Measurements from ENCODE around the gene ABCG4.
"Not testable (repeated sequence)": the region's sequence is repeated elsewhere in the genome, so short reads cannot be mapped to it uniquely, and the experiment has no call there.

The ABCG4 gene

DNA sequence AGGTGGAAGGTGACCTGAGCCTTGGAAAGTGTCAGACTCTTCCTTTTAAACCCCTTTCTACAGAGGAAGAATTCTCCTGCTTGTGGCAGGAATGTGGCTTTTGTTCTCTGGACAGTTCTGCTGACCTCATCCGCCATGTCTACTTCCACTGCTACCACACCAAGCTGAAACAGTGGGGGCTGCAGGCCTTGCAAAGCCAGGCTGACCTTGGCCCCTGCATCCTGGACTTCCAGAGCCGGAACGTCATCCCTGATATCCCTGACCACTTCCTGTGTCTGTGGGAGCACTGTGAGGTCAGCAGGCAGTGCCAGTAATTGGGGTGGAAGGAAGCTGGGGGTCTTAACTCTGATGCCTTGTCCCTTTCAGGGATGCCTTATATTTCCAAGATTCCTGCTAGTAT is 18.2 kb upstream of the ABCG4 start:
- Mint-ChIP-seq H3K27ac (no peak overlapping the region), H3K9me3 (no peaks in the 10 kb centered on the region), H3K4me3 (no peak overlapping the region), H3K4me1 (peaks cover 24% of the 10 kb centered on the region), H3K27me3 (no peaks in the 10 kb centered on the region)
- DNase-seq (no peak), ATAC-seq (no peak)

DNA sequence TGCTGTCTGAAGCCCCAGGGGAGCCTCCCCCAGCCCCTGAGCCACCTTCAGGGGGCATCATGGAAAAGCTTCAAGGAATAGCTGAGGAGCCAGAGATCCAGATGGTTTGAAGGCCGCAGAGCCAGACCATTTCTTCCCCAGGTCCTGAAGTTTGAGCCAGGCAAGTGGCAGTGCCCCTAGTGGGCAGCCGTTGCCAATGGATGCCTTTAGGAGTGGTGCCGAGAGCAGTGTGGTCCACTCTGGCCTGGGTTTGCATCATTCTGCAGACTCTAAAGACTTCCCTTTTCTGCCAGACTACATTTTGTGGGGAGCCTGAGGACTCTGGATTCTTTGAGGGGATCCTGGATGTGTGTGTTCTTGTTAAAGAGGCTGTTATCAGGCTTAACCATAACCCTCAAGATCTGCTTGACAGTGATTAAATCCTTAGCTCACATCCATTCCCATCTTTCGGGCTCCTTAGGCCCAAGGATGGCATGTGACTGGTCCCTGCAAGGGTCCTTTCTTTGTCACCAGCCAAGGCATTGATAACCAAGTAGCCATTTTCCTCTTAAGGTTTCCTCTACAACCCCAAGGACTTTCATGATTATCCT is 14.4 kb upstream of the ABCG4 start:
- no peak for DNase-seq
- peak overlapping the region in 1 of 2 donors; percentile 8 for H3K27ac Mint-ChIP-seq
- peaks cover 14% of the 10 kb centered on the region for H3K4me1 Mint-ChIP-seq
- no peak overlapping the region for H3K4me3 Mint-ChIP-seq
- ATAC-seq: peak; percentile 62
- H3K27me3 Mint-ChIP-seq: no peaks in the 10 kb centered on the region
- no peaks in the 10 kb centered on the region for H3K9me3 Mint-ChIP-seq

DNA sequence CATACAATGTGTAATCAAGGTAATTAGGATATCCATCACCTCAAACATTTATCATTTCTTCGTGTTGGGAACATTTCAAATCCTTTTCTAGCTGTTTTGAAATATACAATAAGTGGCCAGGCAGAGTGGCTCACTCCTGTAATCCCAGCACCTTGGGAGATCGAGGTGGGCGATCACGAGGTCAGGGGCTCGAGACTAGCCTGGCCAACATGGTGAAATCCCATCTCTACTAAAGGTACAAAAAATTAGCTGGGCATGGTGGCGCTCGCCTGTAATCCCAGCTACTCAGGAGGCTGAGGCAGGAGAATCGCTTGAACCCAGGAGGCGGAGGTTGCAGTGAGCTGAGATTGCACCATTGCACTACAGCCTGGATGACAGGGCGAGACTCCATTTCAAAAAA is 9.6 kb upstream of the ABCG4 start:
- not testable (repeated sequence) for H3K27ac Mint-ChIP-seq, ATAC-seq, DNase-seq, H3K4me1 Mint-ChIP-seq, H3K9me3 Mint-ChIP-seq, H3K4me3 Mint-ChIP-seq
- H3K27me3 Mint-ChIP-seq: peaks cover 12% of the 10 kb centered on the region

DNA sequence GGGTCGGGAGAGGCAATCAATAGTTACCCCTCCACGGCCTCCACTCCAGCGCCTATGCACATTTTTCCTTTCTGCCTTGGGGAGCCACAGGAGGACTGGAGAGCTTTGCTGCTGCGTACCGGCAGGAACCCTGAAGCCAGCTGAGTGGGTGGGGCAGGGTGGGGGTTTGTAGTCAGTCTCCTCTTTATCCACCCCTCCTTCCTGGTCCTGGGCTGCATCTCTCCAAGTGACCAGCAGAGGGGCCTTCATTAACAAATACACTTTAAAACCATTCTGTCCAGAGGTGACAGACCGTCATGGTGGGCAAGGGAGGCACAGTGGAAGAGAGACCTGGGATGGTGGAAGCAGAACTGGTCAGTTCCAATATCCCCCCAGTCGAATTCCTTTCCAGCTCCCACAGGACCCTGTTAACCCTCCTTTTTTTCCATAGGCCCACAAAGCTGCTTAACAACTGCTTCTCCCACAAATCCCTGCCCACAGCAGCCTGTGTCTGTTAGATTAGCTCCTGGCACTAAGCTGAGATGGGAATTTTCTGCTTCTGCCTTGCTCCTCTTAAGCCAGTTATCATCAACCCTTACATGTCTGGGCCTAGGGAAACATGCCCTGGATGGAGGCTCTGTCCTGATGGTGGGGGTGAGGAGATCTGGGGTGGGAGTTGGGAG is 3.9 kb upstream of the ABCG4 start:
- peaks cover 16% of the 10 kb centered on the region for H3K4me1 Mint-ChIP-seq
- peaks cover 57% of the 10 kb centered on the region for H3K27me3 Mint-ChIP-seq
- no peak overlapping the region for H3K4me3 Mint-ChIP-seq
- no peaks in the 10 kb centered on the region for H3K9me3 Mint-ChIP-seq
- DNase-seq (peak in 1 of 2 donors; percentile 28), ATAC-seq (peak; percentile 64)
- H3K27ac Mint-ChIP-seq: no peak overlapping the region

DNA sequence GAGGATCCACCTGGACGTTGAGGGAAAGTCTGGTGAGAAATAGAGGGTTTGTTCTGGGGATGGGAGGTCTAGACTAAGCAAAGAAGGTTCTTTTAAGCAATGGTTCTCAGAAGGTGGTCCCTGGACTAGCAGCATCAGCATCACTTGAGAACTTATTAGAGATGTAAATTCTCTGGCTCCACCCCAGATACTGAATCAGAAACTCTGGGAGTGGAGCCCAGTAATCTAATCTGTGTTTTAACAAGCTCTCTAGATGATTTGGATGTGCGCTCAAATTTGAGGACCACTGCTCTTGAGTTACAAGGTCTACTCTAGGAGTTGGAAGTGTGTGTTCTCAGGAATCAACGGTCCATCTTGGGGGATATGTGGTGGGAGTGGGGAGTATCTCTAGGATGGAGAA is 3.3 kb upstream of the ABCG4 start:
- Mint-ChIP-seq H3K27me3 (peaks cover 63% of the 10 kb centered on the region), H3K4me3 (no peak overlapping the region), H3K27ac (no peak overlapping the region), H3K9me3 (no peaks in the 10 kb centered on the region), H3K4me1 (peaks cover 16% of the 10 kb centered on the region)
- no peak for DNase-seq
- ATAC-seq: no peak

DNA sequence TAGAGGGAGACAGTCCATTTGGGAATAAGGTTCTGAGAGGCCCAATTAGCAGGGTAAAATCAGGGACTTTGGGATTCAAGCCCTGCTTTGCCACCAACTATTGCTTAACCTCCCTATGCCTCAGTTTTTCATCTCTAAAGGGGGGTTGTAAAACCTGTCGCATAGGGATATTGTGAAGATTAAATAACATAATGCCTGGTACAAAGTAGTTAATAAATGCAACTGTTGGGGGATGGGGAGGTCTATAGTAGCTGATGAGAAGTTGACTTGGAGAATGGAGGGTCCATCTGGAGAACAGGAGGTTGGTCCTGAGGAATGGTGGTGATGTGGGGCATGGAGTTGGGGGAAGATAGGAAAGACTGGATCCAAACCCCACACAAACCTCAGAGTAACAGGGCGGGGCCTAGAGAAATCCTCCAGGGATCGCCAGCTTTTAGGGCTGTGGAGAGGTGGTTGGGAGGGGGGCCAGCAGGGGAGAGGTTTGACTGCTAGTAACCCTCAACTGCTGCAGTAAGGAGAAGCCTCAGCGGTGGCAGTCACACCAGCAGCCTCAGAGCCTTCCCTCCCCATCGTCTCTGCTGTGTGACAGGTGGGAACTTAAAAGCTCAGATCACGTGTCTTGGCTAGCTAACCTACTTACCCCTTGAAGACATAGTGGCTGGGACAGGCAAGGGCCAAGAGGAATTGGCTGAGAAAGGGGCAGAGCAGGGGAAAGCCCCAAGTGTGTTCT is 1.1 kb upstream of the ABCG4 start:
- Mint-ChIP-seq H3K27me3 (peaks cover 74% of the 10 kb centered on the region), H3K9me3 (no peaks in the 10 kb centered on the region), H3K4me1 (peaks cover 16% of the 10 kb centered on the region), H3K4me3 (peak overlapping the region; percentile 28 to 81), H3K27ac (no peak overlapping the region)
- peak; percentile 32 for ATAC-seq
- no peak for DNase-seq

DNA sequence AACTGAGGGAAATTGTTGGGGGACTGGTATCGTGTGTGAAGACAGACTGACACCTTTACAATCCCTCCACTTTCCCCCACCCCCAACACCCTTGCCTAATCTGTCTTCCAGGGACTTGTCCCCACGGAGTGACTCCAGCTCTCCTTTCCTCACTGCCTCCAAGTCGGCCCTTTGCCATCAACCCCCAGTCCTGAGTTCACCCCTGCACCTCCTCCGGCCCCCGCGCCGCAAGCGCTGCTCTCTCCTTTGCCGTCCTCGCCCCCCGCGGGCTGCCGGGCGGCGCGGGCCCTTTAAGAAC is 183 bp upstream of the ABCG4 start:
- Mint-ChIP-seq H3K27ac (no peak overlapping the region), H3K9me3 (no peaks in the 10 kb centered on the region), H3K4me1 (peaks cover 16% of the 10 kb centered on the region), H3K27me3 (peaks cover 66% of the 10 kb centered on the region), H3K4me3 (peak overlapping the region; percentile 76 to 81)
- ATAC-seq: no peak
- no peak for DNase-seq

DNA sequence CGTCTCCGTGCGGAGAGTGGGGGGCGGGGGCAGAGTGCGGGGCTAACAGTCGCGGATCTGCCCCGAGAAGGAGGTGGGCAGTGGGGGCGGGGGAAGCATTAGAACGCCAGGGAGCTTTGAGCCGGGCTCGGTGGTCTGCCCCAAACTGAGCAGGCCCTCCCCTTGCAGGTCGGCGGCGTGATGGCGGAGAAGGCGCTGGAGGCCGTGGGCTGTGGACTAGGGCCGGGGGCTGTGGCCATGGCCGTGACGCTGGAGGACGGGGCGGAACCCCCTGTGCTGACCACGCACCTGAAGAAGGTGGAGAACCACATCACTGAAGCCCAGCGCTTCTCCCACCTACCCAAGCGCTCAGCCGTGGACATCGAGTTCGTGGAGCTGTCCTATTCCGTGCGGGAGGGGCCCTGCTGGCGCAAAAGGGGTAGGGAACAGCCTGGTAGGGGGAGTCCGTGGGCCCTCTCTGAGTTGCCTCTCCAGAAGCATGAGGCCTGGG is 979 bp downstream of the ABCG4 start:
- Mint-ChIP-seq H3K4me1 (peaks cover 16% of the 10 kb centered on the region), H3K4me3 (peak overlapping the region in 1 of 2 donors; percentile 70), H3K27ac (no peak overlapping the region), H3K27me3 (peaks cover 62% of the 10 kb centered on the region), H3K9me3 (no peaks in the 10 kb centered on the region)
- no peak for DNase-seq
- ATAC-seq: no peak

DNA sequence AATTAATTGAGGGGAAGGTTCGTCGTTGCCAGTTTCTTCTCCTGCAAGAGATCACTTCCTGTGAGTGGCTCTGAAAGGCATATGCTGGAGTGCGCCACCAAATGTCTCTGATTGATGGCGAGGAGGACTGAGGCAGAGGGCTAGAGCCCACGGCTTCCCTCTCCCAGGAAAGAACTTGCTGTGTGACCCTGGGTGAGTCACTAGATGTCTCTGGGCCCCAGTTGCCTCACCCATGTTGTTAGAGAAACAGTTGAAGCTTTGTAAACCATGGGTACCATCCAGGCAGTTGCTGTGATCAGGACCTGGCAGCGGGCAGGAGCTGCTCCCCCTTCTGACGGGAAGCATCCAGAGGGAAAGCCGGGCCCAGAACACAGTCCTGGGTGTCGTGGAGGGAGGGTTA is 3.2 kb downstream of the ABCG4 start:
- H3K9me3 Mint-ChIP-seq: no peaks in the 10 kb centered on the region
- no peak for ATAC-seq
- H3K4me3 Mint-ChIP-seq: no peak overlapping the region
- H3K27me3 Mint-ChIP-seq: peaks cover 54% of the 10 kb centered on the region
- H3K4me1 Mint-ChIP-seq: peaks cover 23% of the 10 kb centered on the region
- no peak for DNase-seq
- H3K27ac Mint-ChIP-seq: no peak overlapping the region

DNA sequence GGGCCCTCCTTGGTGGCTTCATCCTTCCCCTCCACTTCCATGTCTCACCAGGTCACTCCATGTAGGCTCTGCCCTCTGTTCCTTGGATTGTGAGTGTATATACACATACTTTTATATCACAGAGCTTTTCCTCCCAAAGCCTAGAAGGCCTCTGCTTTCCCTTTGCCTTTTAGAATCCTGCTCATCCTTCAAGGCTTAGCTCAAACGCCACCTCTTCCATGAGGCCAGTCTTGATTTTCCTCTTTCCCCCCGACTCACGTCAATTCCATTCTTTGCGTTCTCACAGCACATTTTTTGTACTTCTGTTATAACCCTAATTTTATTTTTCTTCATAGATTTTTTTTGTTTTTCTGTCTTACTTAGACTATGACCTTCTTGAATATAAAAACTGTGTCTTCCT is 3.8 kb downstream of the ABCG4 start:
- no peak for DNase-seq
- Mint-ChIP-seq H3K27me3 (peaks cover 48% of the 10 kb centered on the region), H3K9me3 (no peaks in the 10 kb centered on the region), H3K4me1 (peaks cover 20% of the 10 kb centered on the region), H3K27ac (peak overlapping the region in 1 of 2 donors; percentile 60), H3K4me3 (no peak overlapping the region)
- no peak for ATAC-seq

DNA sequence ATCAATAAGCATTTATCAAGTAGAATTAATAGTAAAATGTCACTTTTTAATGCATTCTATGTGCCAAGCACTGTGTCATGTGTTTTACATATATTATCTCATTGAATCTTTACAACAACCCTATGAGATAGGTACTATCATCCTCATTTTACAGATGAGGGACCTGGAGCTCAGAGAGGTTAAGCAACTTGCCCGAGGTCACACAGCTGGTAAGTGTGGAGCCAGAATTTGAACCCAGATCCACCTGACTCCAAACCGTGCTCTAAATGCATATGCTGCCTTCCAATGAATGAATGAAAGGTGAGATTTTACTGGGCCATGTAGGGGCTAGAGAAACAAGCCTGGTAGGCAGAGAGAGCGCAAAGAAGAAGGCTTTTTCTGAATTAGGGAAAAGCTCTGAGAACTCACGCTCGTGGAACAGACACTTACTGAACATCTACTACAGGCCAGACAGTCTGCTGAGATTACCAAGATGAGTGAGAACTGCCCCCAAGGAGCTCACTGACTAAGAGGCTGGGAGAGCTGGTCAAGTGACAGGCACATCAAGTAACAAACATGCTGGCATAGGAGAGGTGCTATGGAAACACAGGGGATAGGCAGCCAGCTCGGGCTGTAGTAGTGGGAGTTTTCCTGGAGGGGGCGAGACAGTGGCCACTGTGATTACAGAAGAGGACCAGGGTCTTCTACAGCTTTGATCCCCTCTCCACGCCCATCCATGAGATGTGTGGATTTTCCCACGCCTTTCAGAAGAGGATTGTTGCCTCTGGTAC is 4.4 kb downstream of the ABCG4 start:
- peaks cover 42% of the 10 kb centered on the region for H3K27me3 Mint-ChIP-seq

DNA sequence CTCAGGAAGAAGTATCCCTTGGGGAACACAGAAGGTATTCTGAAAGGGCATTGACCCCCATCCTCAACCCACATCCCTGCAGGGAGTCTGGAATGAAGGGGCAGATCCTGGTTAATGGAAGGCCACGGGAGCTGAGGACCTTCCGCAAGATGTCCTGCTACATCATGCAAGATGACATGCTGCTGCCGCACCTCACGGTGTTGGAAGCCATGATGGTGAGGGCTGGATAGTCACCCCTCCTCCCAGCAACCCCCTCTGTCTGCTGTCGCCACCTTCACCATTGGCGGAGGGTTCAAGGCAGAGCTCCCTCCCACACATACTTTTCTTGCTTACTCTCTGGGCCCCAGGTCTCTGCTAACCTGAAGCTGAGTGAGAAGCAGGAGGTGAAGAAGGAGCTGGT is 5.3 kb downstream of the ABCG4 start:
- Mint-ChIP-seq H3K9me3 (no peaks in the 10 kb centered on the region), H3K27me3 (peaks cover 33% of the 10 kb centered on the region), H3K4me3 (no peak overlapping the region), H3K27ac (no peak overlapping the region), H3K4me1 (peaks cover 7% of the 10 kb centered on the region)
- ATAC-seq (no peak), DNase-seq (no peak)

More for the DNA sequence above, 4.4 kb downstream of the ABCG4 start:
- ATAC-seq (no peak), DNase-seq (no peak)
- Mint-ChIP-seq H3K4me3 (no peak overlapping the region), H3K27ac (no peak overlapping the region), H3K4me1 (peaks cover 14% of the 10 kb centered on the region), H3K9me3 (no peaks in the 10 kb centered on the region)

DNA sequence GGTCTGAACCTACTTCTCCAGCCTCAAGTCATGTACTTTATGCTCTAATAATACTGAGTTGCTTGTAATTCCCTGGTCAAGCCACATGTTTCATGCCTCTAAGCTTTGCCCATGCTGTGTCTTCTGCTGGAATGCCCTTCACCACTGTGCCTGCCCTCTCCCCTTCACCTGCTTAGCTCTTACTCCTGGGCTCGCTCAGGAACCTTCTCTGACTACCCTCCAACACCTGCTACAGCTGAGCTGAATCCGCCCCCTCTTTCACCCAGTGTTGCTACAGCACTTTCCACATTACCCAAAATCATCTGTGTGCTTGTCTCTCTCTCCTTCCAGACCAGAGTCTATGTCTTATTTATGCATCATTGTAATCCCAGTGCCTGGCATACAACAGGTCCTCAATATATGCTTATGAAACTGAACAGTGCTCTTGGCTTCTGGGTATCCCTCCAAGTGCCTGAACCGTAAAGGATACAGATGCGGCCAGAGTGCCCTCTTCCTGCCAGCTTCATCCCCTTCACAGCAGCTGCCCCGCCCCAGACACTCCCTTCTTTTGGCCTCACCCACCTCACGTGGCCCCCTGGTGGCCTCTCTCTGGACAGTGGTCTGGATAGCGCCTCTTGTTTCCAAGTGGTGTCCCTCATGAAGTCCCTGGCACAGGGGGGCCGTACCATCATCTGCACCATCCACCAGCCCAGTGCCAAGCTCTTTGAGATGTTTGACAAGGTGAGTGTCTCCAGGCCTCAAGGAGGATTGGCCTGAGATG is 7.1 kb downstream of the ABCG4 start:
- no peaks in the 10 kb centered on the region for H3K9me3 Mint-ChIP-seq
- peaks cover 16% of the 10 kb centered on the region for H3K27me3 Mint-ChIP-seq
- H3K4me1 Mint-ChIP-seq: peaks cover 7% of the 10 kb centered on the region
- DNase-seq (no peak), ATAC-seq (peak; percentile 46)
- no peak overlapping the region for H3K4me3 Mint-ChIP-seq
- H3K27ac Mint-ChIP-seq: no peak overlapping the region

DNA sequence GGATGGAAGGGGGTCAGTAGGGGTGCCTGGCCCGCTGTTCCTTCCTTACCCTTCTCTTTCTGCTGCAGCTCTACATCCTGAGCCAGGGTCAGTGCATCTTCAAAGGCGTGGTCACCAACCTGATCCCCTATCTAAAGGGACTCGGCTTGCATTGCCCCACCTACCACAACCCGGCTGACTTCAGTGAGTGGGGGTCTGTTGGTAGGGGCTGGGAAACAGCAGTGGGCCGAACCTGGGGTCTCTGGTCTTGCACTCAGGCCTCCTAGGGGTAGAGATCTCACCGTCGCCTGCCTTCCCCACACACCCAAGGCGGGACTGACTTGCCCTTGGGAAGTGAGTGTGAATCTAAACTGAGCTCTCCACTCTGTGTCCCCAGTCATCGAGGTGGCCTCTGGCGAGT is 7.6 kb downstream of the ABCG4 start:
- no peak overlapping the region for H3K27ac Mint-ChIP-seq
- DNase-seq (no peak), ATAC-seq (no peak)
- H3K4me1 Mint-ChIP-seq: peaks cover 7% of the 10 kb centered on the region
- H3K9me3 Mint-ChIP-seq: no peaks in the 10 kb centered on the region
- H3K4me3 Mint-ChIP-seq: no peak overlapping the region
- H3K27me3 Mint-ChIP-seq: peaks cover 10% of the 10 kb centered on the region

DNA sequence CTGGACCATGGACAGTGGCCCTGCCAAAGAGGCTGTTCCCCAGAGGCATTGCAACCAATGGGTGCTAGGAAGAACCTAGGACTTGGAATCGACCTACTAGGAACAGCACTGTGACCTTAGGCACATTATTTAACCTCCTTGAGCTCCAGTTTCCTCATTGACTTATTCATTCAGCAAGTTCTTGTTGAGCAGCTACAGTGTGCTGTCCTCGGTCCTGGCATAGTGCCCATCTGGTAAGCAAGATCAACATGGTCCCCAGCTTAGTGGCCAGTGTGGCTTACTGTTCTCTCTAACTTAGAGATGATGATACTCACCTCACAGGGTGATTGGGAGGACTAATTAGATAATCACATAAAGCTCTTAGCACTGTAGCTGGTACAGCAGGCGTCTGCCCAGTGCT is 8.2 kb downstream of the ABCG4 start:
- H3K27ac Mint-ChIP-seq: no peak overlapping the region
- H3K9me3 Mint-ChIP-seq: no peaks in the 10 kb centered on the region
- H3K4me1 Mint-ChIP-seq: peaks cover 7% of the 10 kb centered on the region
- H3K27me3 Mint-ChIP-seq: peaks cover 8% of the 10 kb centered on the region
- DNase-seq (no peak), ATAC-seq (no peak)
- H3K4me3 Mint-ChIP-seq: no peak overlapping the region
